ENCODE results near the gene ARHGAP25. TPM values are rescaled to one million over a fixed set of nuclear protein-coding genes. Genes with fewer than 3 reads are reported as not detected.

ARHGAP25 gene
- total RNA-seq, 4 donors from 2014 or later, result 2.2 to 11.6 (median 7.2) TPM

GRCh38 chr2:68714866-68715265 lies 19.7 kb upstream of the ARHGAP25 start:
- WGBS, 2 donors (ENCODE audit: low coverage in 1 of 2), result 39 to 71% methylated on average over 1 to 3 of the region's 3 CpGs
- no peak overlapping the region for H3K4me3 ChIP-seq
- H3K4me1 ChIP-seq, result peaks cover 3 to 9% (median 5%) of the 10 kb centered on the region in 4 donors
- TF ChIP-seq EP300 (IDR thresholded peaks at IDR 0.05; ENCODE audit: low read depth), result no peak
- no peak for TF ChIP-seq POLR2A (IDR thresholded peaks at IDR 0.05)
- TF ChIP-seq POLR2AphosphoS5 (IDR thresholded peaks at IDR 0.05), result no peak
- TF ChIP-seq CTCF (IDR thresholded peaks at IDR 0.05), result no peak
- H3K27ac ChIP-seq, result peak overlapping the region in 2 of 4 donors; percentile 35 to 38
- no peaks in the 10 kb centered on the region for H3K9me3 ChIP-seq
- intact Hi-C loops (cut with DNase I; ENCODE audit: low total_unique reads), result loop anchor here (5.0 kb wide), 1 partner anchor 253 kb away; no protein-coding TSS in a partner anchor
- no peaks in the 10 kb centered on the region for H3K36me3 ChIP-seq
- no peaks in the 10 kb centered on the region for H3K27me3 ChIP-seq
- DNase-seq, result peak; percentile 69
- in situ Hi-C loops (cut with MboI; ENCODE audit: low pct_ligation_motif_present in 1 of 4, low pct_unique_long_range_greater_than_20kb in 1 of 4, low sequenced_read_pairs in 3 of 4), result loop anchor here in 1 of 4 donors (25.0 kb wide), 1 partner anchor 197 kb away; no protein-coding TSS in a partner anchor

GRCh38 chr2:68715353-68716041 lies 19.1 kb upstream of the ARHGAP25 start:
- DNase-seq, result peak; percentile 69
- in situ Hi-C loops (cut with MboI; ENCODE audit: low pct_ligation_motif_present in 1 of 4, low pct_unique_long_range_greater_than_20kb in 1 of 4, low sequenced_read_pairs in 3 of 4) (loop anchor here in 1 of 4 donors (25.0 kb wide), 1 partner anchor 197 kb away; no protein-coding TSS in a partner anchor), intact Hi-C loops (cut with DNase I; ENCODE audit: low total_unique reads) (loop anchor here (5.0 kb wide), 1 partner anchor 253 kb away; no protein-coding TSS in a partner anchor)
- Histone ChIP-seq H3K9me3 (no peaks in the 10 kb centered on the region), H3K4me3 (no peak overlapping the region), H3K27ac (peak overlapping the region in 2 of 4 donors; percentile 35 to 38), H3K4me1 (peaks cover 3 to 9% (median 5%) of the 10 kb centered on the region in 4 donors), H3K27me3 (no peaks in the 10 kb centered on the region), H3K36me3 (no peaks in the 10 kb centered on the region)
- 47 to 49% methylated on average over 4 to 13 of the region's 13 CpGs for WGBS, 2 donors (ENCODE audit: low coverage in 1 of 2)
- TF ChIP-seq POLR2AphosphoS5 (IDR thresholded peaks at IDR 0.05), result no peak
- TF ChIP-seq CTCF (IDR thresholded peaks at IDR 0.05), result peak; percentile 54 to 69 (median 60)

DNA sequence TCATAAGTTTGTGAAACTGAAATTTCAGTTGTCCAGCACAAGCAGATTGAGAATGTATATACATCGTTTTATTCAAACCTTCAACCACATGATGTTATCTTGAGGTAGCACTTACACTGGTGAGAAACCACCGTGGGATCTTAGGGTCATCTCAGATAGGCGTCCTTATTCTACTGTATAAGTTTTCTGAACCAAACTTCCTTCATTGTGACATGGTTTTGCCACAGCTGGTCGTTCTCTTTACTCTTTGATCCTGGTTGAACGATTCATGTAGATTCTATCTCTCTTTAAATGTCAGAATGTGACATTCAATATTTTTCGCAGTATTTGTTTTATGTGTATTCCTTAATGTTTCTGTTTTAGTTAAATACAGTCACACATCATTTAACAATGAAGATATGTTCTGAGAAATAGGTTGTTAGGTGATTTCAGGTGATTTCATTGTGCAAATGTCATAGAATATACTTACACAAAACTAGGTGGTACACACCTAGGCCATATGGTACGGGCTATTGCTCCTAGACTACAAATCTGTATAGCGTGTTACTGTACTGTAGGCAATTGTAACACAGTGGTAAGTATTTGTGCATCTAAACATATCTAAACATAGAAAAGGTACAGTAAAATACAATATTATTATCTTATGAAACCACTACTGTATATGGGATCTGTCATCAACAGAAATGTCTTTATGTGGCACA lies 17.9 kb upstream of the ARHGAP25 start:
- Histone ChIP-seq H3K36me3 (no peaks in the 10 kb centered on the region), H3K4me3 (no peak overlapping the region), H3K4me1 (peaks cover 3 to 13% (median 6%) of the 10 kb centered on the region in 4 donors), H3K27me3 (no peaks in the 10 kb centered on the region), H3K27ac (no peak overlapping the region), H3K9me3 (no peaks in the 10 kb centered on the region)
- no peak for DNase-seq
- no peak for TF ChIP-seq EP300 (IDR thresholded peaks at IDR 0.05; ENCODE audit: low read depth)
- TF ChIP-seq POLR2AphosphoS5 (IDR thresholded peaks at IDR 0.05), result no peak
- no peak for TF ChIP-seq POLR2A (IDR thresholded peaks at IDR 0.05)
- no peak for TF ChIP-seq CTCF (IDR thresholded peaks at IDR 0.05)
- intact Hi-C loops (cut with DNase I; ENCODE audit: low total_unique reads), result loop anchor here (5.0 kb wide), 1 partner anchor 254 kb away; no protein-coding TSS in a partner anchor
- in situ Hi-C loops (cut with MboI; ENCODE audit: low pct_ligation_motif_present in 1 of 4, low pct_unique_long_range_greater_than_20kb in 1 of 4, low sequenced_read_pairs in 3 of 4), result loop anchor here in 1 of 4 donors (25.0 kb wide), 1 partner anchor 196 kb away; no protein-coding TSS in a partner anchor
- 71 to 90% methylated on average over 6 to 8 of the region's 8 CpGs for WGBS, 2 donors (ENCODE audit: low coverage in 1 of 2)

DNA sequence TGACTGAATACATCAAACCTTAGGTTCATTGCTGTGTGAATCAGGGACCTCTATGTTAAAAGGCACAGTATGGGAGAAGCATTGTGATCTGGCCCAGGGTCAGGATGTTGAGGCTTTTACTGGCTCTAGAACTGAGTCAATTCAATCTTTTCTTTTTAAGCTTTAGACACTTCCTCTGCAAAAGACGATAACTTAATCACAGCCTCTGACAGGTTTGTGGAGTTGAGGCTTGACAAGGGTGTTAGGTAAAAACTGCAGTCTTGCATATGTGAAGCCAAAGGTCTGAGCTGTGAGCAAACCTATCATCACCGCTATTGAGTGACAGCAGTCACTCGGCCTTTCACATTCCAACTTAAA lies 17.3 kb upstream of the ARHGAP25 start:
- Histone ChIP-seq H3K27ac (no peak overlapping the region), H3K9me3 (no peaks in the 10 kb centered on the region), H3K4me1 (peaks cover 3 to 17% (median 9%) of the 10 kb centered on the region in 4 donors), H3K4me3 (no peak overlapping the region), H3K27me3 (no peaks in the 10 kb centered on the region), H3K36me3 (no peaks in the 10 kb centered on the region)
- no peak for DNase-seq
- 72 to 94% methylated on average over 2 to 3 of the region's 3 CpGs for WGBS, 2 donors (ENCODE audit: low coverage in 1 of 2)
- intact Hi-C loops (cut with DNase I; ENCODE audit: low total_unique reads) (loop anchor here (5.0 kb wide), 1 partner anchor 255 kb away; no protein-coding TSS in a partner anchor), in situ Hi-C loops (cut with MboI; ENCODE audit: low pct_ligation_motif_present in 1 of 4, low pct_unique_long_range_greater_than_20kb in 1 of 4, low sequenced_read_pairs in 3 of 4) (loop anchor here in 1 of 4 donors (25.0 kb wide), 1 partner anchor 195 kb away; no protein-coding TSS in a partner anchor)
- no peak for TF ChIP-seq EP300 (IDR thresholded peaks at IDR 0.05; ENCODE audit: low read depth)
- TF ChIP-seq CTCF (IDR thresholded peaks at IDR 0.05), result no peak
- TF ChIP-seq POLR2A (IDR thresholded peaks at IDR 0.05), result no peak
